G401.6 (cell line): ENCODE data around the gene CCR4.
"Not testable (repeated sequence)": the region's sequence is repeated elsewhere in the genome, so short reads cannot be mapped to it uniquely, and the experiment has no call there.

Experiments
- FAIRE-seq: peaks from 2 replicates; lab custom pipeline; 2012; peaks lifted over from hg19 to GRCh38; lab: Jason Lieb, UNC

CCR4 gene

DNA sequence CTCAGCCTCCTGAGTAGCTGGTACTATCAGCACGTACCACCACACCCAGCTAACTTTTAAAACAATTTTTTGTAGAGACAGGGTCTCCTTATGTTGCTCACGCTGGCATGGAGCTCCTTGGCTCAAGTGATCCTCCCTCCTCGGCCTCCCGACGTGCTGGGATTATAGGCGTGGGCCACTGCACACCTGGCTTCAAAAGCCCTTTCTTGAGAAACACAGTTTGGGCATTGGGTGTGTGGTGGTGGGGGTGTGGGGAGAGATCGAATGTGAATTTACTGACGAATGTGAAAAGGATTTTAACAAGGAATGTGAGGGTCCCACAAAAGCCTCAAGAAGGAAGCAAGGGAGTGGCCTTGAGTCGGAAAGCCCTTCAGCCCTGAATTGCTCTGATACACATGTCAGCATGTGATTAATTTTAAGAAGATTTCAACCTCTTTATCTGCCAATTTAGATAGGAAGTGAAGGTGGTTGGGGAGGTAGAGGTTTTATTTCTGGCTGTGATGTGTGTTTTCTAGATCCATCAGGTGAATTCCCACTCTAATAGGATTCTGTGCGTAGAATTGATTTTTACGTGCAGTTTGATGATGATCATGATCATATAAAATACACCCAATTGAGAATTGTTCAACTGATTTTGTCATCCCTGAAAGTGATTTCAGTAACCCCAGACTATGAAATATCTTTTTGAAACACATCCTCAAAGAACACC, 1.1 kb downstream of the CCR4 start:
- no peak for FAIRE-seq

DNA sequence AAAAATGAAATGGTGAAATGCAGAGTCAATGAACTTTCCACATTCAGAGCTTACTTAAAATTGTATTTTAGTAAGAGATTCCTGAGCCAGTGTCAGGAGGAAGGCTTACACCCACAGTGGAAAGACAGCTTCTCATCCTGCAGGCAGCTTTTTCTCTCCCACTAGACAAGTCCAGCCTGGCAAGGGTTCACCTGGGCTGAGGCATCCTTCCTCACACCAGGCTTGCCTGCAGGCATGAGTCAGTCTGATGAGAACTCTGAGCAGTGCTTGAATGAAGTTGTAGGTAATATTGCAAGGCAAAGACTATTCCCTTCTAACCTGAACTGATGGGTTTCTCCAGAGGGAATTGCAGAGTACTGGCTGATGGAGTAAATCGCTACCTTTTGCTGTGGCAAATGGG, 3.1 kb downstream of the CCR4 start:
- no peak for FAIRE-seq

DNA sequence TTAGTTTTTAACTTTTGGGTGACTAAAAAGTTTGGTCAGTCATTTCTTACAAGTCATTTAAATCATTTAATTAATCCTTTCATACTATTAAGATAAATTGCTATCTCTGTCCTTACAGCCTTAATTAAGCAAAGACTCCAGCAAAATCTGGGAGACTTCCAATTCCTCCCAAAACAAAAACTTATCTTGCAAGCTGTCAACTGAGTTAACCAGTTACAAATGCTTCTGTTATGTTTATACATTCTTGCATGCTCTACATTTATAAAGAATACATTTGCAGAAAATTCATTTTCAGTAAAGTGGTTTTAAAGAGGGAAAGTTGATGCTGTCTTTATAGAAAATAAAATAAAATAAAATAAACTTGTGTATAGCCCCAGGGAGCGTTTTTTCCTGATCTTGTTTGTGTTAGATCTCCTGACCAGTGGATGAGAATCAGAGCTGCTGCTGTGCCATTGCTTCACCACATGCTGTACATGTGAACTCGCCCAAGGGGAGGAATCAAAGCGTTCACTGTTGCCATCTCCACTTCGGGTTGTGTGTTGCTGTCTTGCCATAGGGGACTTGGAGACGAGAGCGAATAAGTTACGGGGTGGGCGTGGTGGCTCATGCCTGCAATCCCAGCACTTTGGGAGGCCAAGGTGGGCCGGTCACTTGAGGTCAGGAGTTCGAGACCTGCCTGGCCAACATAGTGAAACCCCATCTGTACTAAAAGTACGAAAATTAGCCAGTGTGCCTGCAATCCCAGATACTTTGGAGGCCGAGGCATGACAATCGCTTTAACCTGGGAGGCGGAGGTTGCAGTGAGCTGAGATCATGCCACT, 5.5 kb downstream of the CCR4 start:
- no peak for FAIRE-seq

DNA sequence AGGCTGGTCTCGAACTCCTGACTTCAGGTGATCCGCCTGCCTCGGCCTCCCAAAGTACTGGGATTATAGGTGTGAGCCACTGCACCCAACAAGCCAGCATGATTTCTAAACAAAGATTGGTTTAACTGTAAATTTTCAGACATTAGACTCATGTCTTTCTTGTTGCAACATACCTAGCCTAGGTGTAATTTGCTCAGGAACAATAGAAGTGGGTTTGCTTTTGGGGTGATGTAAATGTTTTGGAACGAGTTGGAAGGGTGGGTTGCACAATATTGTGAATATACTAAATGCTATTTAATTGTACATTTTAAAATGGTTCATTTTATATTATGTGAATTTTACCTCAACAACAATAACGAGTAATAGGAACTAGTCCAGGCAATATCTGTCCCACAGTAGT, 7.1 kb downstream of the CCR4 start:
- no peak for FAIRE-seq

GRCh38 chr3:32959371-32959770, 7.9 kb downstream of the CCR4 start:
- FAIRE-seq, result no peak

- no peak for FAIRE-seq
Measured at GRCh38 chr3:32960404-32961170, 9.1 kb downstream of the CCR4 start.

DNA sequence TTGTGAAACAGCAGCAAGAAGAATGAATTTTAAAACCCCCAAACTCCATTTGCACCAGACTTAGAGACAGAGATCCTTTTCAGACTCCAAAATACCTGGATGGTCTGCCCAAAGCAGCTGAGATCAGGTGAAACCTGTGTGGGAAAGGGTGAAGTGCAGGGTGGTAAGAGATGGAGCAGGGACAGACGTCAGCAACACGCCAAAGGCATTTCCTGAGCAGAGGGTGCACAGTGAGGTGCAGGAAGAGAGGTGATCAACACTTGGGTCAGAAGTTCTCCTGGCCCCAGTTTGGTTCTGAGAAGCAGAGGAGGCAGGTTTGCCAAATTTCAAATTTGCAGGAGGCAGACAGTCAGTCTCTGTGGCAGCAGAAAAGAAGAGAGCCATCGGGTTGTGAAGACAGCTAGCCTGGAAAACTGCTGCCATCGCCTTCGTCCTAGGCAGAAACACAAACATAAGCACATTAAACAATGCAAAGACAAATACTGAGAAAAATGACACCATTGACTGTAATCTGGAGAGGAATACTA, 9.8 kb downstream of the CCR4 start:
- FAIRE-seq, result no peak

GRCh38 chr3:32963871-32964270, 12.4 kb downstream of the CCR4 start:
- no peak for FAIRE-seq

DNA sequence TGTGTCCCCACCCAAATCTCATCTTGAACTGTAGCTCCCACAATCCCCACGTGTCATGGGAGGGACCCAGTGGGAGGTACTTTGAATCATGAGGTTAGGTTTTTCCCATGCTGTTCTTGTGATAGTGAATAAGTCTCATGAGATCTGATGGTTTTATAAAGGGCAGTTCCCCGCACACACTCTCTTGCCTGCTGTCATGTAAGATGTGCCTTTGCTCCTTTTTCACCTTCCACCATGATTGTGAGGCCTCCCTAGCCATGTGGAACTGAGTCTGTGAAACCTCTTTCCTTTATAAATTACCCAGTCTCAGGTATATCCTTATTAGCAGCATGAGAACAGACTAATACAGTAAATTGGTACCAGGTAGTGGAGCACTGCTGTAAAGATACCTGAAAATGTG, 13.3 kb downstream of the CCR4 start:
- FAIRE-seq, result not testable (repeated sequence)

DNA sequence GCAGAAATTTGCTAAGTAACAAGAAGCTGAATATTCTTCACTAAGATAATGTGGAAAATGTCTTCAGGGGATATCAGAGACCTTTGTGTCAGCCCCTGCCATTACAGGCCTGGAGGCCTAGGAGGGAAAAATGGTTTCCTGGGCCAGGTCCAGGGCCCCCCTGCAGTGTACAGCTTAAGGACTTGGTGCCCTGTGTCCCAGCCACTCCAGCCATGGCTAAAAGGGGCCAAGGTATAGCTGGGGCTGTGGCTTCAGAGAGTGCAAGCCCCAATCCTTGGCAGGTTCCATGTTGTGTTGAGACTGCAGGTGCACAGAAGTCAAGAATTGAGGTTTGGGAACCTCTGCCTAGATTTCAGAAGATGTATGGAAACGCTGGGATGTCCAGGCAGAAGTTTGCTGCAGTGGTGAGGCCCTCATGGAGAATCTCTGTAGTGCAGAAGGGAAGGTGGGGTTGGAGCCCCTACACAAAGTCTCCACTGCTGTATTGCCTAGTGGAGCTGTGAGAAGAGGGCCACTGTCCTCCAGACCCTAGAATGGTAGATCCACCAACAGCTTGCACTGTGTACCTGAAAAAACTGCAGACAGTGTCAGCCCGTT, 14.3 kb downstream of the CCR4 start:
- not testable (repeated sequence) for FAIRE-seq

GRCh38 chr3:32966627-32967026, 15.2 kb downstream of the CCR4 start:
- not testable (repeated sequence) for FAIRE-seq

DNA sequence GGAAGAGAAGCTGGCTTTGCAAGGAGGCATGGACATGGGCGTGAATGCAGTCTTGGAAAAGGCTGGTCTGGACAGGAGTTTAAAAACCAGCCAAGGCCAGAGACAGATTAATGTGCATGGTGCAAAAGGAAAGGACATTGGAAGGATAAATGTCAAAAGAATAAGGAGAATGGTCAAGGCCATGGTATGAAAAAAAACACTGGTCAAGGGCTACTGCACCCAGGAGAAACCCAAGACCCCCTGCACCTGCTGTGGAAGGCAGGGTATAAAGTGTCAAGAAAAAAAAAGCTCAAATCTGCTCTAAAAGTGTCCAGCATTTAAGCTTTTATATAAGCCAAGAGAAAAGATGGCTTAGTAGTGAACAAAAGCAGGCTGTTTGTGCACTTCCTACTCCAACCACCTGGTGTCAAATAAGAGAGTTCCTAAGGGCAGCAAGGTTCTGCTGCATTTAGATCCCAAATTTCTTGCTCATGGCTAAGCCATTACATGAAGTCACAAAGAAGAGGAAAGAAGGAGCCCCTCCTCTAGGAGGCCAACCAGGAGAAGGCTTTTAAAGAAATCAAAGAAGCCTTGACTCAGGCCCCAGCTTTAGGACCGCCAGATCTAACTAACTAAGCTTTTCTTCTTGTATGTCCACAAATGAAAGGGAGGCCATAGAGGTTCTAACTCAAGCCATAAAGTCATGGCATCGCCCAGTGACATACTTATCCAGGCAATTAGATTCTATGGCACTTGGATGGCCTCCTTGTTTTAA, 16.9 kb downstream of the CCR4 start:
- FAIRE-seq, result no peak

GRCh38 chr3:32968920-32969389, 17.5 kb downstream of the CCR4 start:
- no peak for FAIRE-seq

GRCh38 chr3:32969656-32970055, 18.2 kb downstream of the CCR4 start:
- FAIRE-seq, result no peak

GRCh38 chr3:32971291-32971690, 19.8 kb downstream of the CCR4 start:
- not testable (repeated sequence) for FAIRE-seq

DNA sequence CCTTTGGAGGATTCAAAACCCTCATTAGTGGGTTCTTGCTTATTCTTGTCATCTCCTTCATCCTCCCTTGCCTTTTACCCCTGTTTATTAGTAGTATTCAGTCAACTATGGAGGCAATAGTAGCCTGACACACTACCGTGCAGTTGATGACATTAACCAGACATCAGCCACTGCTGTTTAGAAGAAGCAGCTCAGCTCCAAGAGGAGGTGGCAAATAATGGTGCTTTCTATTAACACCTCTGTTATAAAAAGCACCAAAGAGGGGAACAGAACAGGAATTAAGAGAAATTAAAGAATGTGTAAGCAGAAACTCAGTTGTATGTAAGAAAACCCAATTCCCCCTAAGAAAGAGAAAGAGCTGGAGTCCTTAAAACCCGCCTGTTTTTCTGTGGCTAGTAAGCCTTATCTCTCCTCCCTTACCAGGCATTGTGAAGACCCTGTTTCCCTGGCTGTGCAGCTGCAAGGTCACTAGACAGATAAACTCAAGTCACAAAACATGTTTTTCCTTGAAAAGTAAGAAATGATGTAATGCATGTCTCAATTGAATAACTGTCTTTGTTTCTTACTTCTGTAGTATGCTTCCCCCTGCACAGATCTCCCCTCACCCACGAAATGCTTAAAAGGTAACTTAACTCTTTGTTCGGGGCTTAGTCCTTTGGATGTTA, 21.2 kb downstream of the CCR4 start:
- FAIRE-seq, result no peak

- no peak for FAIRE-seq
Measured at GRCh38 chr3:32973982-32974381, 22.5 kb downstream of the CCR4 start.

GRCh38 chr3:32975891-32976595, 24.6 kb downstream of the CCR4 start:
- no peak for FAIRE-seq

DNA sequence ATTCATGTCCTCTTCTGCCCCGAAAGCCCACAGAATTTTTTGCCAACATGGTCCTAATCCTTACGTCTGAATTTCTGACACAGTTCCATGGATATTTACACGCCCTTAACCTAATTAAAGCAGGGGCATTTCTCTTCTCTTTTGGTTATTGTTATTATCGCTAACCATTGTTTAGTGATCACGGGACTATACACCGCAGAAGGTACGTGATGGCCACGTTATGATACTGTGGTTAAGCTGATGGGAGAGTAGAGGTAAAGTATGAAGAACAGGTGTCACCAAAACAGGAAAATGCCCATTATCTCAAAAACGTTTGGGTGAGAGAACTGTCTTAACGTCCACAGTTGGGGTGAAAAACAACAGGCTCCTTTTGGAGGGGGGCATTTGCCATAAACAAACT, 26.4 kb downstream of the CCR4 start:
- FAIRE-seq, result no peak

- no peak for FAIRE-seq
Measured at GRCh38 chr3:32978331-32978730, 26.9 kb downstream of the CCR4 start.
